Stimulated activated CD8-positive, alpha-beta memory T cell treated with anti-CD3 and anti-CD28 coated beads, Interleukin-4, amount 100 ng/mL, for 1 hour (primary cell): ENCODE measurements around the gene FGFBP1.
"Not testable (repeated sequence)": the region's sequence is repeated elsewhere in the genome, so short reads cannot be mapped to it uniquely, and the experiment has no call there.

Experiments
- DNase-seq, 2 donors: peaks; one replicate each; pipeline ENCODE4 v3.0.0-alpha.2; 2020; ENCODE audit warnings: low read depth in 2 of 2, low spot score in 1 of 2

FGFBP1 gene

GRCh38 chr4:15947684-15948083 is 9.1 kb upstream of the FGFBP1 start:
- no peak for DNase-seq

GRCh38 chr4:15945516-15945915 is 7.0 kb upstream of the FGFBP1 start:
- DNase-seq, result no peak

- DNase-seq, result no peak
Measured at GRCh38 chr4:15944895-15945294, 6.4 kb upstream of the FGFBP1 start.

- DNase-seq, result no peak
Measured at GRCh38 chr4:15942283-15942682, 3.7 kb upstream of the FGFBP1 start.

GRCh38 chr4:15938182-15938581 is 358 bp downstream of the FGFBP1 start:
- DNase-seq, result no peak

- no peak for DNase-seq
Measured at GRCh38 chr4:15936495-15936894, 2.0 kb downstream of the FGFBP1 start.

- no peak for DNase-seq
Measured at GRCh38 chr4:15935504-15936402, 2.8 kb downstream of the FGFBP1 start.

GRCh38 chr4:15934259-15934658 is 4.3 kb downstream of the FGFBP1 start:
- no peak for DNase-seq

- DNase-seq, result no peak
Measured at GRCh38 chr4:15931451-15932210, 6.9 kb downstream of the FGFBP1 start.

GRCh38 chr4:15930314-15930713 is 8.2 kb downstream of the FGFBP1 start:
- no peak for DNase-seq

GRCh38 chr4:15929540-15929939 is 9.0 kb downstream of the FGFBP1 start:
- DNase-seq, result no peak

- no peak for DNase-seq
Measured at GRCh38 chr4:15928883-15929282, 9.7 kb downstream of the FGFBP1 start.

GRCh38 chr4:15926486-15926885 is 12.1 kb downstream of the FGFBP1 start:
- no peak for DNase-seq

GRCh38 chr4:15925830-15926229 is 12.7 kb downstream of the FGFBP1 start:
- DNase-seq, result no peak

- no peak for DNase-seq
Measured at GRCh38 chr4:15921592-15921932, 17.0 kb downstream of the FGFBP1 start.

GRCh38 chr4:15920723-15921591 is 17.6 kb downstream of the FGFBP1 start:
- no peak for DNase-seq

- no peak for DNase-seq
Measured at GRCh38 chr4:15918484-15919129, 19.9 kb downstream of the FGFBP1 start.

- DNase-seq, result no peak
Measured at GRCh38 chr4:15917297-15917696, 21.2 kb downstream of the FGFBP1 start.

- not testable (repeated sequence) for DNase-seq
Measured at GRCh38 chr4:15916358-15916757, 22.2 kb downstream of the FGFBP1 start.

- DNase-seq, result no peak
Measured at GRCh38 chr4:15914736-15915135, 23.8 kb downstream of the FGFBP1 start.

GRCh38 chr4:15914291-15914690 is 24.2 kb downstream of the FGFBP1 start:
- DNase-seq, result no peak
